Heart left ventricle (tissue), 16 donors: ENCODE results near the gene SSPN. TPM values are rescaled to one million over a fixed set of nuclear protein-coding genes. Genes with fewer than 3 reads are reported as not detected.
A peak's percentile ranks its signal among the peaks of the same experiment; 100 is the strongest.

ENCODE experiments used
- ATAC-seq, 4 donors: fragments of 200-7000 bp; cut with Tn5 transposase; one replicate each; pipeline ENCODE4 v1.9.1; 2020 to 2022; ENCODE audit warnings: moderate library complexity in 4 of 4, mild to moderate bottlenecking in 3 of 4, moderate number of reproducible peaks in 1 of 4
- DNase-seq, 5 donors: peaks; one replicate each; pipeline ENCODE4 v3.0.0-alpha.2; 2020
- H3K27ac ChIP-seq, 12 donors: fragments of 200-600 bp; sonication (generic) in 4 of 12; one replicate each; pipeline versions ENCODE4 v1.5.0 to v1.8.0; 2016 to 2022; ENCODE audit warnings: mild to moderate bottlenecking in 2 of 12
- H3K27me3 ChIP-seq, 9 donors: fragments of 200-600 bp; sonication (generic) in 2 of 9; one replicate each; pipeline versions ENCODE4 v1.5.1 to v1.8.0; 2016 to 2022; ENCODE audit warnings: mild to moderate bottlenecking in 3 of 9
- H3K36me3 ChIP-seq, 9 donors: fragments of 200-600 bp; sonication (generic) in 2 of 9; one replicate each; pipeline versions ENCODE4 v1.5.0 to v1.8.0; 2018 to 2022; ENCODE audit warnings: mild to moderate bottlenecking in 2 of 9
- H3K4me1 ChIP-seq, 12 donors: fragments of 200-600 bp; sonication (generic) in 4 of 12; one replicate each; pipeline versions ENCODE4 v1.5.0 to v1.8.0; 2016 to 2022; ENCODE audit warnings: mild to moderate bottlenecking in 3 of 12
- H3K4me3 ChIP-seq, 12 donors: fragments of 200-600 bp; sonication (generic) in 4 of 12; one replicate each; pipeline versions ENCODE4 v1.5.0 to v1.8.0; 2017 to 2022; ENCODE audit warnings: mild to moderate bottlenecking in 9 of 12, moderate library complexity in 4 of 12
- H3K9me3 ChIP-seq, 12 donors: fragments of 200-600 bp; sonication (generic) in 4 of 12; one replicate each; pipeline versions ENCODE4 v1.5.0 to v1.8.0; 2016 to 2022; ENCODE audit warnings: mild to moderate bottlenecking in 1 of 12
- POLR2A ChIP-seq, 2 donors: fragments of 450-650 bp; IDR thresholded peaks; one replicate each; pipeline ENCODE4 v1.6.1; 2017; ENCODE audit warnings: antibody characterized with exemption in 2 of 2, mild to moderate bottlenecking in 2 of 2, moderate library complexity in 2 of 2
- WGBS, 4 donors: extraction: QIAGEN DNeasy Blood & Tissue Kit in 2 of 4; methylation state at CpG; one replicate each; pipeline versions ENCODE4 v1.1.5 to v1.1.7; 2013 to 2018; 5-methylcytosine and 5-hydroxymethylcytosine counted together
- intact Hi-C, 10 donors: fragments of 100-400 bp; cut with DNase I; formaldehyde crosslinking; loops; one replicate each; pipeline versions ENCODE4 v1.11.1 to v1.14.2; 2022
- polyA plus RNA-seq, 2 donors: library from polyadenylated mRNA; stranded (reverse); fragments of 200-250 nt; gene quantifications; one replicate each; pipeline ENCODE4 v1.2.3, GENCODE V29; 2013
- total RNA-seq, 9 donors: library from RNA; depleted of rRNA in 2 of 9; stranded (reverse); fragments of >200 nt in 2 of 9; fragmentation: NEBNext Ultra II Directional in 3 of 9; extraction: Animal tissue kit (Norgen Biotek cat#: 25700) in 3 of 9; gene quantifications; one replicate each; pipeline versions ENCODE4 v1.1.0 to v1.2.4, GENCODE V29; 2016 to 2023
- TF ChIP-seq, protein P1 (sequence below), 12 donors: fragments of 200-600 bp; sonication (generic) in 4 of 12; IDR thresholded peaks; one replicate each; pipeline versions ENCODE4 v1.5.0 to v1.8.0; 2018 to 2022; ENCODE audit warnings: antibody characterized with exemption in 12 of 12, mild to moderate bottlenecking in 5 of 12
- donor health status: ischemic (EF 13 %, LVEDD 7.1; RV severe dilation, severe dysfunction).
- donor health status: healthy with polysubstance abuse.
- donor health status: DM: no; HTN: yes; CAD: no.
- donor health status: DM: no; HTN: no; CAD: no.
- donor health status: ischemic (EF 25% LVEDD 6.9; RV normal size, moderate dysfunction).
- donor health status: ischemic (EF 25% LVEDD 5.7; RV mildly dilated, moderate dysfunction).
- donor health status: healthy.
- donor health status: DM: yes; HTN: yes; CAD: no.
- donor health status: ischemic (EF 35%, LVEDD 5.7; RV mildly dilated, moderate dysfunction).
- donor health status: nonischemic (EF 11% LVEDD 7.7; RV severe dilation, severe dysfunction).
- donor health status: DM: yes; HTN: yes; CAD: no.
- donor health status: PGD.
- donor health status: ischemic (EF 29% LVEDD 5.4; RV normal size, mild dysfunction).
- donor health status: nonischemic (EF 23%, LVEDD 6.1; RV moderate dilation, normal function).

SSPN gene
- total and polyA plus RNA-seq, 11 donors = 7.5 to 109 (median 56.1) TPM

GRCh38 chr12:26204612-26205289 lies 9.4 kb downstream of the SSPN start:
- no peak for TF ChIP-seq POLR2A (IDR thresholded peaks at IDR 0.05)
- TF ChIP-seq, protein P1, sequence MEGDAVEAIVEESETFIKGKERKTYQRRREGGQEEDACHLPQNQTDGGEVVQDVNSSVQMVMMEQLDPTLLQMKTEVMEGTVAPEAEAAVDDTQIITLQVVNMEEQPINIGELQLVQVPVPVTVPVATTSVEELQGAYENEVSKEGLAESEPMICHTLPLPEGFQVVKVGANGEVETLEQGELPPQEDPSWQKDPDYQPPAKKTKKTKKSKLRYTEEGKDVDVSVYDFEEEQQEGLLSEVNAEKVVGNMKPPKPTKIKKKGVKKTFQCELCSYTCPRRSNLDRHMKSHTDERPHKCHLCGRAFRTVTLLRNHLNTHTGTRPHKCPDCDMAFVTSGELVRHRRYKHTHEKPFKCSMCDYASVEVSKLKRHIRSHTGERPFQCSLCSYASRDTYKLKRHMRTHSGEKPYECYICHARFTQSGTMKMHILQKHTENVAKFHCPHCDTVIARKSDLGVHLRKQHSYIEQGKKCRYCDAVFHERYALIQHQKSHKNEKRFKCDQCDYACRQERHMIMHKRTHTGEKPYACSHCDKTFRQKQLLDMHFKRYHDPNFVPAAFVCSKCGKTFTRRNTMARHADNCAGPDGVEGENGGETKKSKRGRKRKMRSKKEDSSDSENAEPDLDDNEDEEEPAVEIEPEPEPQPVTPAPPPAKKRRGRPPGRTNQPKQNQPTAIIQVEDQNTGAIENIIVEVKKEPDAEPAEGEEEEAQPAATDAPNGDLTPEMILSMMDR (IDR thresholded peaks at IDR 0.05) = no peak
- WGBS, 4 donors = 41 to 52% (median 47%) methylated on average over 9 of the region's 9 CpGs
- peak overlapping the region in 1 of 12 donors; percentile 18 for H3K27ac ChIP-seq
- H3K27me3 ChIP-seq = no peaks in the 10 kb centered on the region
- ATAC-seq (peak in 3 of 4 donors; percentile 20 to 51 (median 45)), DNase-seq (peak in 2 of 5 donors; percentile 21 to 26)
- intact Hi-C loops = loop anchor here in 1 of 10 donors (10.0 kb wide), 1 partner anchor 190 kb away; no protein-coding TSS in a partner anchor
- H3K4me1 ChIP-seq = peaks cover 0 to 29% (median 3%) of the 10 kb centered on the region in 12 donors
- H3K9me3 ChIP-seq = no peaks in the 10 kb centered on the region
- H3K4me3 ChIP-seq = peak overlapping the region in 1 of 12 donors; percentile 6
- H3K36me3 ChIP-seq = no peaks in the 10 kb centered on the region

GRCh38 chr12:26205298-26205697 lies 9.9 kb downstream of the SSPN start:
- Histone ChIP-seq H3K4me1 (peaks cover 0 to 29% (median 3%) of the 10 kb centered on the region in 12 donors), H3K27ac (no peak overlapping the region), H3K4me3 (peak overlapping the region in 1 of 12 donors; percentile 6), H3K36me3 (no peaks in the 10 kb centered on the region), H3K9me3 (no peaks in the 10 kb centered on the region), H3K27me3 (no peaks in the 10 kb centered on the region)
- ATAC-seq (no peak), DNase-seq (no peak)
- no peak for TF ChIP-seq POLR2A (IDR thresholded peaks at IDR 0.05)
- TF ChIP-seq, protein P1 (IDR thresholded peaks at IDR 0.05) = no peak
- WGBS, 4 donors = 29 to 42% (median 36%) methylated on average over 2 of the region's 2 CpGs
- intact Hi-C loops = loop anchor here in 1 of 10 donors (10.0 kb wide), 1 partner anchor 190 kb away; no protein-coding TSS in a partner anchor

DNA sequence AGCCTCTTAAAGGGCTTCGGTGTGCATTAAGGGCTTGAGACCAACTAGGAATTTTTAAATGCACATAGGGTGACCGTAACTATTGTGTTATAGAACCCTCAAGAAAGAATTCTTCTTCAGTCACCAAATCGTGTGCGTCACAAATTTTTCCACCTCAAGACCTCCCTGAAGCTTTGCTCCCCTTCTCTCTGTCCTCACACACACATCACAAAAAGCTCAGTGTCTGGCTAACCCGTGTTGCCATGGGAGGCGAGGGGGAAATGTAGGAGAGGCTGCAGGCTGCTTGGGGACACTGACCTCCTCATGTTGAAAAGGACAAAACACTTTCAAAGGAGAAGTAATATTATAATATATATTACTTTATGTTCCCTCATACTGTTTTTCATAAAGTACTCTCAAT lies 10.6 kb downstream of the SSPN start:
- Histone ChIP-seq H3K4me3 (no peak overlapping the region), H3K36me3 (no peaks in the 10 kb centered on the region), H3K27me3 (no peaks in the 10 kb centered on the region), H3K4me1 (peaks cover 0 to 29% (median 3%) of the 10 kb centered on the region in 12 donors), H3K9me3 (no peaks in the 10 kb centered on the region), H3K27ac (no peak overlapping the region)
- DNase-seq = no peak
- no peak for ATAC-seq
- no peak for TF ChIP-seq POLR2A (IDR thresholded peaks at IDR 0.05)
- TF ChIP-seq, protein P1 (IDR thresholded peaks at IDR 0.05) = no peak
- 72 to 87% (median 83%) methylated on average over 6 of the region's 6 CpGs for WGBS, 4 donors
- intact Hi-C loops = loop anchor here in 1 of 10 donors (10.0 kb wide), 1 partner anchor 189 kb away; no protein-coding TSS in a partner anchor

- Histone ChIP-seq H3K4me3 (no peak overlapping the region), H3K27ac (no peak overlapping the region), H3K36me3 (no peaks in the 10 kb centered on the region), H3K9me3 (peaks cover 0 to 5% (median 0%) of the 10 kb centered on the region in 12 donors), H3K4me1 (peaks cover 0 to 15% (median 6%) of the 10 kb centered on the region in 12 donors), H3K27me3 (no peaks in the 10 kb centered on the region)
- 81 to 91% (median 88%) methylated on average over 1 of the region's 1 CpG for WGBS, 4 donors
- intact Hi-C loops = no loop called here
- ATAC-seq = no peak
- no peak for DNase-seq
- no peak for TF ChIP-seq POLR2A (IDR thresholded peaks at IDR 0.05)
- TF ChIP-seq, protein P1 (IDR thresholded peaks at IDR 0.05) = no peak
Observed at GRCh38 chr12:26211331-26211730, 16.0 kb downstream of the SSPN start.
